ENCODE measurements around the gene AGBL1.
"Not testable (repeated sequence)": the region's sequence is repeated elsewhere in the genome, so short reads cannot be mapped to it uniquely, and the experiment has no call there.

AGBL1 gene

GRCh38 chr15:86425746-86426145, 346.1 kb downstream of the AGBL1 start:
- DNase-seq = no peak
- TF ChIP-seq POLR2A (IDR thresholded peaks at IDR 0.05; ENCODE audit: low read length) (no peak), GATA1 (IDR thresholded peaks at IDR 0.05; ENCODE audit: low read depth, low read length) (no peak)

GRCh38 chr15:86432861-86433260, 353.2 kb downstream of the AGBL1 start:
- TF ChIP-seq POLR2A (IDR thresholded peaks at IDR 0.05; ENCODE audit: low read length) = no peak
- no peak for TF ChIP-seq GATA1 (IDR thresholded peaks at IDR 0.05; ENCODE audit: low read depth, low read length)
- no peak for DNase-seq

- DNase-seq = no peak
- no peak for TF ChIP-seq GATA1 (IDR thresholded peaks at IDR 0.05; ENCODE audit: low read depth, low read length)
- no peak for TF ChIP-seq POLR2A (IDR thresholded peaks at IDR 0.05; ENCODE audit: low read length)
Measured at GRCh38 chr15:86433983-86434382, 354.3 kb downstream of the AGBL1 start.

GRCh38 chr15:86439614-86440013, 359.9 kb downstream of the AGBL1 start:
- TF ChIP-seq POLR2A (IDR thresholded peaks at IDR 0.05; ENCODE audit: low read length) (no peak), GATA1 (IDR thresholded peaks at IDR 0.05; ENCODE audit: low read depth, low read length) (no peak)
- no peak for DNase-seq

- no peak for DNase-seq
- TF ChIP-seq GATA1 (IDR thresholded peaks at IDR 0.05; ENCODE audit: low read depth, low read length) = no peak
- TF ChIP-seq POLR2A (IDR thresholded peaks at IDR 0.05; ENCODE audit: low read length) = no peak
Measured at GRCh38 chr15:86444527-86444926, 364.9 kb downstream of the AGBL1 start.

GRCh38 chr15:86445579-86446252, 366.0 kb downstream of the AGBL1 start:
- no peak for DNase-seq
- TF ChIP-seq GATA1 (IDR thresholded peaks at IDR 0.05; ENCODE audit: low read depth, low read length) = no peak
- TF ChIP-seq POLR2A (IDR thresholded peaks at IDR 0.05; ENCODE audit: low read length) = no peak

- TF ChIP-seq POLR2A (IDR thresholded peaks at IDR 0.05; ENCODE audit: low read length) = no peak
- no peak for TF ChIP-seq GATA1 (IDR thresholded peaks at IDR 0.05; ENCODE audit: low read depth, low read length)
- DNase-seq = no peak
Measured at GRCh38 chr15:86446253-86446640, 366.6 kb downstream of the AGBL1 start.

GRCh38 chr15:86465470-86466039, 385.9 kb downstream of the AGBL1 start:
- not testable (repeated sequence) for DNase-seq

- no peak for TF ChIP-seq GATA1 (IDR thresholded peaks at IDR 0.05; ENCODE audit: low read depth, low read length)
- no peak for TF ChIP-seq POLR2A (IDR thresholded peaks at IDR 0.05; ENCODE audit: low read length)
- DNase-seq = no peak
Measured at GRCh38 chr15:86481720-86482119, 402.0 kb downstream of the AGBL1 start.

GRCh38 chr15:86483936-86484335, 404.3 kb downstream of the AGBL1 start:
- no peak for TF ChIP-seq POLR2A (IDR thresholded peaks at IDR 0.05; ENCODE audit: low read length)
- no peak for TF ChIP-seq GATA1 (IDR thresholded peaks at IDR 0.05; ENCODE audit: low read depth, low read length)
- DNase-seq = no peak

- no peak for TF ChIP-seq POLR2A (IDR thresholded peaks at IDR 0.05; ENCODE audit: low read length)
- no peak for TF ChIP-seq GATA1 (IDR thresholded peaks at IDR 0.05; ENCODE audit: low read depth, low read length)
- no peak for DNase-seq
Measured at GRCh38 chr15:86488046-86488445, 408.4 kb downstream of the AGBL1 start.

GRCh38 chr15:86489981-86490380, 410.3 kb downstream of the AGBL1 start:
- DNase-seq = no peak
- TF ChIP-seq GATA1 (IDR thresholded peaks at IDR 0.05; ENCODE audit: low read depth, low read length) = no peak
- TF ChIP-seq POLR2A (IDR thresholded peaks at IDR 0.05; ENCODE audit: low read length) = no peak

- TF ChIP-seq POLR2A (IDR thresholded peaks at IDR 0.05; ENCODE audit: low read length) (no peak), GATA1 (IDR thresholded peaks at IDR 0.05; ENCODE audit: low read depth, low read length) (no peak)
- DNase-seq = no peak
Measured at GRCh38 chr15:86491118-86491517, 411.4 kb downstream of the AGBL1 start.

- TF ChIP-seq GATA1 (IDR thresholded peaks at IDR 0.05; ENCODE audit: low read depth, low read length) = no peak
- no peak for TF ChIP-seq POLR2A (IDR thresholded peaks at IDR 0.05; ENCODE audit: low read length)
- no peak for DNase-seq
Measured at GRCh38 chr15:86493884-86494283, 414.2 kb downstream of the AGBL1 start.

GRCh38 chr15:86494475-86494874, 414.8 kb downstream of the AGBL1 start:
- DNase-seq = no peak
- TF ChIP-seq POLR2A (IDR thresholded peaks at IDR 0.05; ENCODE audit: low read length) = no peak
- TF ChIP-seq GATA1 (IDR thresholded peaks at IDR 0.05; ENCODE audit: low read depth, low read length) = no peak
